PC-9 (cell line): ENCODE measurements around the gene SAYSD1. TPM values are rescaled to one million over a fixed set of nuclear protein-coding genes. Genes with fewer than 3 reads are reported as not detected.

Source experiments
- total RNA-seq: library from RNA; stranded (reverse); gene quantifications from 2 replicates; pipeline ENCODE4 v1.2.3, GENCODE V29; 2021

SAYSD1 gene
- total RNA-seq, 1 experiment from 2014 or later = 12.2 TPM

Other genes starting within 250 kb of the SAYSD1 start
- gene GLP1R, start 66.4 kb downstream of the SAYSD1 start, total RNA-seq = not detected in 2 replicates
- 11.9 and 14.3 TPM in 2 replicates for gene KCNK5, start 114.3 kb upstream of the SAYSD1 start, total RNA-seq
- gene KCNK17, start 199.2 kb upstream of the SAYSD1 start, total RNA-seq = not detected in 2 replicates
- not detected in 2 replicates for gene KCNK16, start 207.5 kb upstream of the SAYSD1 start, total RNA-seq